Left ventricle myocardium inferior (tissue), 1 donor: ENCODE results near the gene LRMDA. TPM values are rescaled to one million over a fixed set of nuclear protein-coding genes. Genes with fewer than 3 reads are reported as not detected.
"Not testable (repeated sequence)": the region's sequence is repeated elsewhere in the genome, so short reads cannot be mapped to it uniquely, and the experiment has no call there.

Experiments
- DNase-seq: peaks from one replicate; pipeline ENCODE4 v3.0.0-alpha.2; 2020
- H3K27ac ChIP-seq: fragments of 200-600 bp; replicated peaks from 2 replicates; pipeline ENCODE4 v1.8.0; 2021
- H3K27me3 ChIP-seq: fragments of 200-600 bp; 2 replicates; pipeline ENCODE4 v1.8.0; 2021; ENCODE audit warnings: low read depth
- H3K36me3 ChIP-seq: fragments of 200-600 bp; 2 replicates; pipeline ENCODE4 v1.8.0; 2021
- H3K4me1 ChIP-seq: fragments of 200-600 bp; 2 replicates; pipeline ENCODE4 v1.8.0; 2021
- H3K4me3 ChIP-seq: fragments of 200-600 bp; 2 replicates; pipeline ENCODE4 v1.8.0; 2021; ENCODE audit warnings: mild to moderate bottlenecking, moderate library complexity
- H3K9me3 ChIP-seq: fragments of 200-600 bp; replicated peaks from 2 replicates; pipeline ENCODE4 v1.8.0; 2021
- intact Hi-C: fragments of 100-400 bp; cut with micrococcal nuclease; formaldehyde crosslinking; loops from one replicate; pipeline ENCODE4 v1.11.0; 2022
- total RNA-seq: library from RNA; stranded (reverse); fragmentation: NEBNext Ultra II Directional; extraction: Animal tissue kit (Norgen Biotek cat#: 25700); gene quantifications from one replicate; pipeline ENCODE4 v1.2.1, GENCODE V29; 2021
- TF ChIP-seq, protein P1 (sequence below): fragments of 200-600 bp; IDR thresholded peaks from 2 replicates; pipeline ENCODE4 v1.8.0; 2021; ENCODE audit warnings: antibody characterized with exemption, mild to moderate bottlenecking, borderline replicate concordance
- donor health status: DM: no; HTN: yes; CAD: no; lungs with severe emphysema.

LRMDA gene
- total RNA-seq, 1 donor from 2014 or later: 18.7 TPM

DNA sequence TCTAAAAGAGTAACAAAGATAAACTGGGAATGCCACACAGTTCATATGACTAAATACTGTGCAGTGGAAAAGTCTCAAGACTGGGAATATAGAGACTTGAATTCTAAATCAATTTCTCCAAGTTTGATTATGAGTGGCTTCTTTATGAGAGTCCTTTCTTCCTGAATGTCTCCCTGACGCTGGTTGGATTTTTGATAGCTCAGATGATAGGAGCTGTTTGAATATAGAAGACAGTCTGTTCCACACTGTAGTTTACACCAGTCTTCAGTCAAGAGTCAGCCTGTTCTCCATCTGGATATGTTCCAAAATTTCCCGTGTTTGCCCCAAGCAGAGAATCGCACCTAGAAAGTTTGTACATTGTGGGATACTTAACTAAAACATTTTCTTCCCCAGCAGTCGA, 173.7 kb downstream of the LRMDA start:
- intact Hi-C loops: no loop called here
- DNase-seq: no peak
- Histone ChIP-seq H3K4me3 (no peak overlapping the region), H3K27ac (no peak overlapping the region), H3K27me3 (no peaks in the 10 kb centered on the region), H3K9me3 (no peaks in the 10 kb centered on the region), H3K36me3 (no peaks in the 10 kb centered on the region), H3K4me1 (peaks cover 51% of the 10 kb centered on the region)
- TF ChIP-seq, protein P1, sequence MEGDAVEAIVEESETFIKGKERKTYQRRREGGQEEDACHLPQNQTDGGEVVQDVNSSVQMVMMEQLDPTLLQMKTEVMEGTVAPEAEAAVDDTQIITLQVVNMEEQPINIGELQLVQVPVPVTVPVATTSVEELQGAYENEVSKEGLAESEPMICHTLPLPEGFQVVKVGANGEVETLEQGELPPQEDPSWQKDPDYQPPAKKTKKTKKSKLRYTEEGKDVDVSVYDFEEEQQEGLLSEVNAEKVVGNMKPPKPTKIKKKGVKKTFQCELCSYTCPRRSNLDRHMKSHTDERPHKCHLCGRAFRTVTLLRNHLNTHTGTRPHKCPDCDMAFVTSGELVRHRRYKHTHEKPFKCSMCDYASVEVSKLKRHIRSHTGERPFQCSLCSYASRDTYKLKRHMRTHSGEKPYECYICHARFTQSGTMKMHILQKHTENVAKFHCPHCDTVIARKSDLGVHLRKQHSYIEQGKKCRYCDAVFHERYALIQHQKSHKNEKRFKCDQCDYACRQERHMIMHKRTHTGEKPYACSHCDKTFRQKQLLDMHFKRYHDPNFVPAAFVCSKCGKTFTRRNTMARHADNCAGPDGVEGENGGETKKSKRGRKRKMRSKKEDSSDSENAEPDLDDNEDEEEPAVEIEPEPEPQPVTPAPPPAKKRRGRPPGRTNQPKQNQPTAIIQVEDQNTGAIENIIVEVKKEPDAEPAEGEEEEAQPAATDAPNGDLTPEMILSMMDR: no peak

DNA sequence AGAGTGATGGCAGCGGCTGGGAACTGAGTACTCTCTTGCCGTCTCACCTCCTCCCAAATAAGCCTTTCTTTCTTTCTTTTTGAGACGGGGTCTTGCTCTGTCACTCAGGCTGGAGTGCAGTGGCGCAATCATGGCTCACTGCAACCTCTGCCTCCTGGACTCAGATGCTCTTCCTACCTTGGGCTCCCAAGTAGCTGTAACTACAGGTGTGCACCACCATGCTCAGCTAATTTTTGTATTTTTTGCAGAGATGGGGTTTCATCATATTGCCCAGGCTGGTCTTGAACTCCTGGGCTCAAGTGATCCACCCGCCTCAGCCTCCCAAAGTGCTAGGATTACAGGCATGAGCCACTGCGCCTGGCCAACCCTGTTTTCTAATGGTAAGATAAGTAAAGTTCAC, 174.4 kb downstream of the LRMDA start:
- intact Hi-C loops, H3K36me3 ChIP-seq, H3K9me3 ChIP-seq, H3K27me3 ChIP-seq, H3K27ac ChIP-seq, DNase-seq, H3K4me3 ChIP-seq: not testable (repeated sequence)
- peaks cover 45% of the 10 kb centered on the region for H3K4me1 ChIP-seq

- intact Hi-C loops: no loop called here
Measured at GRCh38 chr10:75606203-75606779, 174.9 kb downstream of the LRMDA start.

GRCh38 chr10:75607576-75607975, 176.2 kb downstream of the LRMDA start:
- TF ChIP-seq, protein P1: no peak
- Histone ChIP-seq H3K9me3 (no peaks in the 10 kb centered on the region), H3K27ac (no peak overlapping the region), H3K4me1 (peaks cover 43% of the 10 kb centered on the region), H3K4me3 (no peak overlapping the region), H3K36me3 (no peaks in the 10 kb centered on the region), H3K27me3 (no peaks in the 10 kb centered on the region)
- intact Hi-C loops: no loop called here
- no peak for DNase-seq

More at GRCh38 chr10:75606203-75606779, 174.9 kb downstream of the LRMDA start:
- TF ChIP-seq, protein P1: no peak
- Histone ChIP-seq H3K27ac (peak overlapping the region; percentile 2), H3K36me3 (no peaks in the 10 kb centered on the region), H3K4me3 (no peak overlapping the region), H3K4me1 (peaks cover 40% of the 10 kb centered on the region), H3K27me3 (no peaks in the 10 kb centered on the region), H3K9me3 (no peaks in the 10 kb centered on the region)
- no peak for DNase-seq

GRCh38 chr10:75610183-75610582, 178.8 kb downstream of the LRMDA start:
- Histone ChIP-seq H3K36me3 (no peaks in the 10 kb centered on the region), H3K4me1 (peaks cover 55% of the 10 kb centered on the region), H3K9me3 (no peaks in the 10 kb centered on the region), H3K27me3 (no peaks in the 10 kb centered on the region), H3K4me3 (no peak overlapping the region), H3K27ac (no peak overlapping the region)
- intact Hi-C loops: no loop called here
- DNase-seq: no peak
- TF ChIP-seq, protein P1: no peak

- no peaks in the 10 kb centered on the region for H3K36me3 ChIP-seq
- no peaks in the 10 kb centered on the region for H3K27me3 ChIP-seq
- peaks cover 43% of the 10 kb centered on the region for H3K4me1 ChIP-seq
- H3K9me3 ChIP-seq: no peaks in the 10 kb centered on the region
- H3K4me3 ChIP-seq: no peak overlapping the region
- intact Hi-C loops: no loop called here
- TF ChIP-seq, protein P1: no peak
- H3K27ac ChIP-seq: peak overlapping the region; percentile 27
- DNase-seq: no peak
Measured at GRCh38 chr10:75611172-75611992, 180.0 kb downstream of the LRMDA start.
